ENCODE measurements around the gene GALR2.

Gene GALR2

GRCh38 chr17:76123191-76123499 lies 48.6 kb downstream of the GALR2 start:
- DNase-seq (ENCODE audit: low read depth, low spot score) = no peak
- no peak overlapping the region for H3K27ac ChIP-seq

GRCh38 chr17:76123749-76124581 lies 49.4 kb downstream of the GALR2 start:
- H3K27ac ChIP-seq = no peak overlapping the region
- no peak for DNase-seq (ENCODE audit: low read depth, low spot score)

- no peak for DNase-seq (ENCODE audit: low read depth, low spot score)
- no peak overlapping the region for H3K27ac ChIP-seq
Observed at GRCh38 chr17:76124582-76125390, 50.2 kb downstream of the GALR2 start.

- no peak for DNase-seq (ENCODE audit: low read depth, low spot score)
- H3K27ac ChIP-seq = no peak overlapping the region
Observed at GRCh38 chr17:76125391-76125675, 50.8 kb downstream of the GALR2 start.

- no peak overlapping the region for H3K27ac ChIP-seq
- no peak for DNase-seq (ENCODE audit: low read depth, low spot score)
Observed at GRCh38 chr17:76125922-76126321, 51.3 kb downstream of the GALR2 start.

Measured in epithelial cell of prostate (primary cell).